Measurements from ENCODE around the gene PUS3.

- TF ChIP-seq POLR2A (IDR thresholded peaks at IDR 0.05; ENCODE audit: low read length) (no peak), GATA1 (IDR thresholded peaks at IDR 0.05; ENCODE audit: low read depth, low read length) (no peak)
Observed at GRCh38 chr11:125890447-125891100, 12.4 kb downstream of the PUS3 start.
